Naive thymus-derived CD8-positive, alpha-beta T cell (primary cell): ENCODE measurements around the gene COBL. TPM values are rescaled to one million over a fixed set of nuclear protein-coding genes. Genes with fewer than 3 reads are reported as not detected.

Experiments used
- ATAC-seq, 2 donors: fragments of 150-1000 bp; cut with Tn5 transposase in 1 of 2; sonication (Bioruptor Pico), chemical (Tn5 transposase) in 1 of 2; 1 replicate in 1 of 2; 2 replicates in 1 of 2; pipeline ENCODE4 v1.10.0; 2021; ENCODE audit warnings: mild to moderate bottlenecking in 2 of 2, moderate library complexity in 2 of 2
- POLR2A ChIA-PET: fragments of 350-600 bp; sonication (Branson Sonifier 250); formaldehyde crosslinking; loops from one replicate; lab custom pipeline; 2021; ENCODE audit warnings: antibody characterized with exemption; lab: Charles Lee
- DNase-seq, 10 donors: peaks; one replicate each; pipeline versions ENCODE4 v3.0.0 to v3.0.0-alpha.2; 2020 to 2022
- H3K27ac Mint-ChIP-seq, 10 donors: one replicate each; pipeline ENCODE4 v1.8.0; 2020 to 2022; ENCODE audit warnings: mild to moderate bottlenecking in 10 of 10, mixed read lengths in 10 of 10, moderate library complexity in 4 of 10, inconsistent platforms in 1 of 10
- H3K27me3 Mint-ChIP-seq, 5 donors: one replicate each; pipeline ENCODE4 v1.8.0; 2021 to 2022; ENCODE audit warnings: mixed read lengths in 5 of 5
- H3K36me3 Mint-ChIP-seq, 3 donors: one replicate each; pipeline ENCODE4 v1.8.0; 2020 to 2022; ENCODE audit warnings: mixed read lengths in 3 of 3, mild to moderate bottlenecking in 2 of 3, inconsistent platforms in 1 of 3
- H3K4me1 Mint-ChIP-seq, 4 donors: one replicate each; pipeline ENCODE4 v1.8.0; 2021 to 2022; ENCODE audit warnings: mixed read lengths in 4 of 4
- H3K4me3 Mint-ChIP-seq, 10 donors: one replicate each; pipeline ENCODE4 v1.8.0; 2020 to 2022; ENCODE audit warnings: mild to moderate bottlenecking in 10 of 10, mixed read lengths in 10 of 10, moderate library complexity in 6 of 10, inconsistent platforms in 1 of 10
- H3K9me3 Mint-ChIP-seq, 9 donors: one replicate each; pipeline ENCODE4 v1.8.0; 2020 to 2022; ENCODE audit warnings: mixed read lengths in 9 of 9, mild to moderate bottlenecking in 3 of 9, inconsistent platforms in 1 of 9, moderate library complexity in 1 of 9
- polyA plus RNA-seq, 3 donors: library from polyadenylated mRNA; unstranded; fragments of 300-500 nt; fragmentation: Illumina TruSeq; gene quantifications; one replicate each; pipeline ENCODE4 v1.2.3, GENCODE V29; 2021
- total RNA-seq, 8 experiments: library from RNA in 2 of 8; stranded (reverse) in 2 of 8; gene quantifications; one replicate each; pipeline ENCODE4 v1.2.3 and lab custom pipeline; 2021 to 2026

Gene COBL
- total and polyA plus RNA-seq, 5 experiments from 2014 or later: not detected

- Mint-ChIP-seq H3K4me1 (peaks cover 0 to 2% (median 0%) of the 10 kb centered on the region in 4 donors), H3K27ac (no peak overlapping the region), H3K4me3 (no peak overlapping the region), H3K9me3 (no peaks in the 10 kb centered on the region), H3K36me3 (no peaks in the 10 kb centered on the region), H3K27me3 (peaks cover 0 to 1% (median 0%) of the 10 kb centered on the region in 5 donors)
- POLR2A ChIA-PET: no interaction called here
- ATAC-seq (no peak), DNase-seq (no peak)
Observed at GRCh38 chr7:51065766-51066165, 250.8 kb downstream of the COBL start.

GRCh38 chr7:51064688-51065087 is 251.9 kb downstream of the COBL start:
- no peaks in the 10 kb centered on the region for H3K36me3 Mint-ChIP-seq
- POLR2A ChIA-PET: no interaction called here
- no peak overlapping the region for H3K27ac Mint-ChIP-seq
- ATAC-seq (no peak), DNase-seq (no peak)
- H3K27me3 Mint-ChIP-seq: peaks cover 0 to 1% (median 0%) of the 10 kb centered on the region in 5 donors
- H3K4me3 Mint-ChIP-seq: no peak overlapping the region
- H3K9me3 Mint-ChIP-seq: no peaks in the 10 kb centered on the region
- peaks cover 0 to 2% (median 0%) of the 10 kb centered on the region in 4 donors for H3K4me1 Mint-ChIP-seq

- DNase-seq (no peak), ATAC-seq (no peak)
- H3K27ac Mint-ChIP-seq: no peak overlapping the region
- H3K36me3 Mint-ChIP-seq: no peaks in the 10 kb centered on the region
- H3K27me3 Mint-ChIP-seq: peaks cover 0 to 1% (median 0%) of the 10 kb centered on the region in 5 donors
- no peaks in the 10 kb centered on the region for H3K4me1 Mint-ChIP-seq
- no peak overlapping the region for H3K4me3 Mint-ChIP-seq
- POLR2A ChIA-PET: no interaction called here
- no peaks in the 10 kb centered on the region for H3K9me3 Mint-ChIP-seq
Observed at GRCh38 chr7:51062222-51062987, 254.2 kb downstream of the COBL start.

GRCh38 chr7:51060536-51060935 is 256.1 kb downstream of the COBL start:
- POLR2A ChIA-PET: no interaction called here
- Mint-ChIP-seq H3K4me1 (no peaks in the 10 kb centered on the region), H3K36me3 (no peaks in the 10 kb centered on the region), H3K9me3 (no peaks in the 10 kb centered on the region), H3K4me3 (no peak overlapping the region), H3K27ac (no peak overlapping the region), H3K27me3 (no peaks in the 10 kb centered on the region)
- DNase-seq (no peak), ATAC-seq (no peak)

- POLR2A ChIA-PET: no interaction called here
- Mint-ChIP-seq H3K4me1 (no peaks in the 10 kb centered on the region), H3K27ac (no peak overlapping the region), H3K27me3 (peaks cover 0 to 4% (median 0%) of the 10 kb centered on the region in 5 donors), H3K9me3 (no peaks in the 10 kb centered on the region), H3K36me3 (no peaks in the 10 kb centered on the region), H3K4me3 (no peak overlapping the region)
- ATAC-seq (no peak), DNase-seq (no peak)
Observed at GRCh38 chr7:51059504-51060142, 257.0 kb downstream of the COBL start.

GRCh38 chr7:51058764-51059163 is 257.8 kb downstream of the COBL start:
- H3K4me1 Mint-ChIP-seq: no peaks in the 10 kb centered on the region
- no peak overlapping the region for H3K4me3 Mint-ChIP-seq
- peaks cover 0 to 6% (median 0%) of the 10 kb centered on the region in 5 donors for H3K27me3 Mint-ChIP-seq
- no peak for ATAC-seq
- H3K36me3 Mint-ChIP-seq: no peaks in the 10 kb centered on the region
- no peak for DNase-seq
- H3K27ac Mint-ChIP-seq: no peak overlapping the region
- POLR2A ChIA-PET: no interaction called here
- H3K9me3 Mint-ChIP-seq: no peaks in the 10 kb centered on the region

- ATAC-seq (no peak), DNase-seq (no peak)
- POLR2A ChIA-PET: no interaction called here
- no peaks in the 10 kb centered on the region for H3K4me1 Mint-ChIP-seq
- H3K27ac Mint-ChIP-seq: no peak overlapping the region
- no peak overlapping the region for H3K4me3 Mint-ChIP-seq
- H3K36me3 Mint-ChIP-seq: no peaks in the 10 kb centered on the region
- H3K9me3 Mint-ChIP-seq: no peaks in the 10 kb centered on the region
- H3K27me3 Mint-ChIP-seq: peaks cover 0 to 6% (median 0%) of the 10 kb centered on the region in 5 donors
Observed at GRCh38 chr7:51055039-51055840, 261.4 kb downstream of the COBL start.

GRCh38 chr7:51054231-51054630 is 262.4 kb downstream of the COBL start:
- DNase-seq: no peak
- Mint-ChIP-seq H3K36me3 (no peaks in the 10 kb centered on the region), H3K4me1 (no peaks in the 10 kb centered on the region), H3K27ac (no peak overlapping the region), H3K4me3 (no peak overlapping the region), H3K27me3 (peaks cover 0 to 8% (median 0%) of the 10 kb centered on the region in 5 donors), H3K9me3 (no peaks in the 10 kb centered on the region)
- POLR2A ChIA-PET: no interaction called here
- ATAC-seq: no peak

- ATAC-seq (no peak), DNase-seq (no peak)
- no peak overlapping the region for H3K27ac Mint-ChIP-seq
- H3K4me3 Mint-ChIP-seq: no peak overlapping the region
- H3K27me3 Mint-ChIP-seq: peaks cover 0 to 11% (median 0%) of the 10 kb centered on the region in 5 donors
- no peaks in the 10 kb centered on the region for H3K9me3 Mint-ChIP-seq
- POLR2A ChIA-PET: no interaction called here
- no peaks in the 10 kb centered on the region for H3K4me1 Mint-ChIP-seq
- no peaks in the 10 kb centered on the region for H3K36me3 Mint-ChIP-seq
Observed at GRCh38 chr7:51053160-51053925, 263.3 kb downstream of the COBL start.

GRCh38 chr7:51046482-51046881 is 270.1 kb downstream of the COBL start:
- DNase-seq (no peak), ATAC-seq (no peak)
- Mint-ChIP-seq H3K27me3 (peaks cover 0 to 6% (median 0%) of the 10 kb centered on the region in 5 donors), H3K4me3 (no peak overlapping the region), H3K36me3 (no peaks in the 10 kb centered on the region), H3K4me1 (no peaks in the 10 kb centered on the region), H3K27ac (no peak overlapping the region), H3K9me3 (no peaks in the 10 kb centered on the region)
- POLR2A ChIA-PET: no interaction called here

- Mint-ChIP-seq H3K4me3 (no peak overlapping the region), H3K27ac (no peak overlapping the region), H3K27me3 (peaks cover 0 to 6% (median 0%) of the 10 kb centered on the region in 5 donors), H3K36me3 (no peaks in the 10 kb centered on the region), H3K9me3 (no peaks in the 10 kb centered on the region), H3K4me1 (no peaks in the 10 kb centered on the region)
- ATAC-seq (no peak), DNase-seq (no peak)
- POLR2A ChIA-PET: no interaction called here
Observed at GRCh38 chr7:51046103-51046466, 270.5 kb downstream of the COBL start.

- no peak overlapping the region for H3K4me3 Mint-ChIP-seq
- peaks cover 0 to 6% (median 0%) of the 10 kb centered on the region in 5 donors for H3K27me3 Mint-ChIP-seq
- no peak overlapping the region for H3K27ac Mint-ChIP-seq
- no peaks in the 10 kb centered on the region for H3K36me3 Mint-ChIP-seq
- POLR2A ChIA-PET: no interaction called here
- no peaks in the 10 kb centered on the region for H3K9me3 Mint-ChIP-seq
- no peak for DNase-seq
- H3K4me1 Mint-ChIP-seq: no peaks in the 10 kb centered on the region
- ATAC-seq: no peak
Observed at GRCh38 chr7:51045319-51046102, 271.1 kb downstream of the COBL start.
